HCT116 (cell line): ENCODE results near the gene SSTR3. TPM values are rescaled to one million over a fixed set of nuclear protein-coding genes. Genes with fewer than 3 reads are reported as not detected.

Experiments used
- ATAC-seq: fragments of 200-7000 bp; cut with Tn5 transposase; 2 replicates; pipeline ENCODE4 v1.9.1; 2020; ENCODE audit warnings: mild to moderate bottlenecking, moderate library complexity
- BruUV-seq: library from RNA; stranded (reverse); fragments of 400-500 nt; replicated peaks from 2 replicates; lab custom pipeline; 2021; lab: Mats Ljungman, UMichigan
- CTCF ChIA-PET: fragments of 300-600 bp; sonication (Branson Sonifier 250); formaldehyde crosslinking; loops from one replicate; lab custom pipeline; 2021; ENCODE audit warnings: antibody characterized with exemption; lab: Charles Lee
- POLR2A ChIA-PET: fragments of 300-600, 350-600 bp; sonication (Branson Sonifier 250); formaldehyde crosslinking; loops from one replicate; lab custom pipeline; 2021; ENCODE audit warnings: antibody characterized with exemption; lab: Charles Lee
- RAD21 ChIA-PET, 2 experiments: fragments of 300-600 bp; sonication (Branson Sonifier 250); formaldehyde crosslinking; loops; one replicate each; lab custom pipeline; 2023; ENCODE audit warnings: low total read pairs in 2 of 2; ENCODE audit not compliant: uncharacterized antibody in 2 of 2, unreplicated experiment in 2 of 2, low non-redundant PET in 1 of 2; lab: Charles Lee
- DNase-seq: peaks from one replicate; pipeline ENCODE4 v3.0.0-alpha.2; 2010; ENCODE audit warnings: low read depth, low spot score
- H2AFZ ChIP-seq: fragments of 200-600 bp; shearing (Covaris generic), sonication (generic); 2 replicates; pipeline ENCODE4 v1.6.1; 2017; ENCODE audit warnings: low read depth, mixed run types, mixed read lengths, antibody characterized with exemption, low read length; ENCODE audit not compliant: poor library complexity, severe bottlenecking
- H3K27ac ChIP-seq: 2 replicates; pipeline ENCODE4 v1.5.1; 2012; ENCODE audit warnings: low read depth, low read length
- H3K27me3 ChIP-seq: fragments of 200-600 bp; sonication (generic); 2 replicates; pipeline ENCODE4 v1.6.1; 2016; ENCODE audit warnings: mixed run types, low read length, mixed read lengths; ENCODE audit not compliant: insufficient read depth
- H3K36me3 ChIP-seq, 2 experiments: fragments of 200-500 bp in 1 of 2; fragments of 200-600 bp in 1 of 2; sonication (Bioruptor generic) in 1 of 2; sonication (generic) in 1 of 2; 2 replicates each; pipeline versions ENCODE4 v1.5.1 to v1.6.1; 2014 to 2016; ENCODE audit warnings: low read length in 2 of 2, inconsistent platforms in 1 of 2, mixed read lengths in 1 of 2, mixed run types in 1 of 2; ENCODE audit not compliant: insufficient read depth in 2 of 2, control insufficient read depth in 1 of 2
- H3K4me1 ChIP-seq, 2 experiments: fragments of 200-600 bp in 1 of 2; sonication (generic) in 1 of 2; 2 replicates each; pipeline versions ENCODE4 v1.5.1 to v1.6.1; 2012 to 2017; ENCODE audit warnings: low read length in 2 of 2, inconsistent platforms in 1 of 2, mild to moderate bottlenecking in 1 of 2, mixed read lengths in 1 of 2, mixed run types in 1 of 2, moderate library complexity in 1 of 2; ENCODE audit not compliant: insufficient read depth in 2 of 2, control insufficient read depth in 1 of 2
- H3K4me2 ChIP-seq: fragments of 200-600 bp; sonication (generic); 2 replicates; pipeline ENCODE4 v1.6.1; 2017; ENCODE audit warnings: mixed run types, low read length, mixed read lengths
- H3K4me3 ChIP-seq, 2 experiments: fragments of 200-600 bp in 1 of 2; sonication (generic) in 1 of 2; replicated peaks in 1 of 2; 2 replicates each; pipeline ENCODE4 v1.5.1; 2011 to 2016; ENCODE audit warnings: low read length in 2 of 2, control low read depth in 1 of 2, low read depth in 1 of 2, mild to moderate bottlenecking in 1 of 2, mixed read lengths in 1 of 2, mixed run types in 1 of 2
- H3K79me2 ChIP-seq: fragments of 200-600 bp; sonication (generic); 2 replicates; pipeline ENCODE4 v1.6.1; 2017; ENCODE audit warnings: mild to moderate bottlenecking, mixed run types, low read length, moderate library complexity, mixed read lengths; ENCODE audit not compliant: insufficient read depth
- H3K9ac ChIP-seq: fragments of 200-600 bp; sonication (generic); 2 replicates; pipeline ENCODE4 v1.6.1; 2016; ENCODE audit warnings: low read length, mixed read lengths
- H3K9me2 ChIP-seq: fragments of 200-600 bp; sonication (generic), shearing (Covaris generic); 2 replicates; pipeline ENCODE4 v1.6.1; 2017; ENCODE audit warnings: mixed run types, mild to moderate bottlenecking, moderate library complexity; ENCODE audit not compliant: insufficient read depth
- H3K9me3 ChIP-seq, 2 experiments: fragments of 200-500 bp in 1 of 2; fragments of 200-600 bp in 1 of 2; sonication (Bioruptor generic) in 1 of 2; sonication (generic) in 1 of 2; 2 replicates each; pipeline ENCODE4 v1.6.1; 2014 to 2017; ENCODE audit warnings: low read length in 2 of 2, mixed read lengths in 2 of 2, inconsistent platforms in 1 of 2, low read depth in 1 of 2, mild to moderate bottlenecking in 1 of 2, mixed run types in 1 of 2, moderate library complexity in 1 of 2; ENCODE audit not compliant: control insufficient read depth in 1 of 2, insufficient read depth in 1 of 2
- H4K20me1 ChIP-seq: fragments of 200-600 bp; sonication (generic), shearing (Covaris generic); 2 replicates; pipeline ENCODE4 v1.6.1; 2017; ENCODE audit warnings: mixed run types, mild to moderate bottlenecking, moderate library complexity; ENCODE audit not compliant: insufficient read depth
- CEBPB ChIP-seq: IDR thresholded peaks from 2 replicates; pipeline ENCODE4 v1.6.1; 2012; ENCODE audit warnings: low read depth
- CTCF ChIP-seq, 3 experiments: fragments of 200-600 bp in 1 of 3; sonication (generic) in 1 of 3; IDR thresholded peaks in 2 of 3; conservative IDR thresholded peaks in 1 of 3; 2 replicates each; pipeline ENCODE4 v1.5.1; 2012 to 2017; ENCODE audit warnings: low read depth in 2 of 3, low read length in 2 of 3, antibody characterized with exemption in 1 of 3, borderline replicate concordance in 1 of 3, control low read depth in 1 of 3, mild to moderate bottlenecking in 1 of 3, mixed read lengths in 1 of 3, mixed run types in 1 of 3, moderate library complexity in 1 of 3; ENCODE audit not compliant: insufficient read depth in 1 of 3
- EGR1 ChIP-seq: IDR thresholded peaks from 2 replicates; pipeline ENCODE4 v1.6.1; 2012; ENCODE audit warnings: low read depth
- ELF1 ChIP-seq: IDR thresholded peaks from 2 replicates; pipeline ENCODE4 v1.6.1; 2012; ENCODE audit warnings: low read depth, borderline replicate concordance
- EZH2 ChIP-seq: fragments of 200-600 bp; sonication (generic); IDR thresholded peaks from 2 replicates; pipeline ENCODE4 v1.6.1; 2017; ENCODE audit warnings: antibody characterized with exemption, mixed run types
- EZH2phosphoT487 ChIP-seq: fragments of 200-600 bp; IDR thresholded peaks from 2 replicates; pipeline ENCODE4 v1.6.1; 2018; ENCODE audit warnings: antibody characterized with exemption, borderline replicate concordance
- FOSL1 ChIP-seq: IDR thresholded peaks from 2 replicates; pipeline ENCODE4 v1.6.1; 2012; ENCODE audit warnings: low read depth
- JUND ChIP-seq: IDR thresholded peaks from 2 replicates; pipeline ENCODE4 v1.6.1; 2012
- MAX ChIP-seq: IDR thresholded peaks from 2 replicates; pipeline ENCODE4 v1.6.1; 2012
- RAD21 ChIP-seq: IDR thresholded peaks from 2 replicates; pipeline ENCODE4 v1.6.1; 2012; ENCODE audit warnings: low read depth, mild to moderate bottlenecking
- REST ChIP-seq: IDR thresholded peaks from 2 replicates; pipeline ENCODE4 v1.6.1; 2012; ENCODE audit warnings: low read depth
- SIN3A ChIP-seq: IDR thresholded peaks from 2 replicates; pipeline ENCODE4 v1.6.1; 2012; ENCODE audit warnings: low read depth
- SP1 ChIP-seq: IDR thresholded peaks from 2 replicates; pipeline ENCODE4 v1.6.1; 2012; ENCODE audit warnings: low read depth
- SRF ChIP-seq: IDR thresholded peaks from 2 replicates; pipeline ENCODE4 v1.6.1; 2012; ENCODE audit warnings: low read depth
- TCF7L2 ChIP-seq: IDR thresholded peaks from 2 replicates; pipeline ENCODE4 v1.7.0; 2011; ENCODE audit warnings: borderline replicate concordance, inconsistent platforms; ENCODE audit not compliant: insufficient read depth, insufficient read length; ENCODE audit errors: extremely low read depth
- ZBTB33 ChIP-seq: IDR thresholded peaks from 2 replicates; pipeline ENCODE4 v1.6.1; 2011; ENCODE audit warnings: mild to moderate bottlenecking, low read length, moderate library complexity; ENCODE audit not compliant: insufficient replicate concordance; ENCODE audit errors: extremely low read depth
- ZFX ChIP-seq: fragments of 450-650 bp; IDR thresholded peaks from 2 replicates; pipeline ENCODE4 v1.6.1; 2017
- intact Hi-C: fragments of 100-400 bp; cut with micrococcal nuclease; formaldehyde crosslinking; loops from 2 replicates; pipeline ENCODE4 v1.10.0; 2022
- total RNA-seq: library from RNA; stranded (reverse); gene quantifications from one replicate; pipeline ENCODE4 v1.2.1, GENCODE V29; 2021; ENCODE audit not compliant: unreplicated experiment

The SSTR3 gene
- total RNA-seq, 1 experiment from 2014 or later, result not detected

- POLR2A ChIA-PET, result no interaction called here
- H2AFZ ChIP-seq, result no peak overlapping the region
- peaks cover 0 to 4% of the 10 kb centered on the region in 2 experiments; a peak in 1 of 4 replicates for H3K9me3 ChIP-seq
- RAD21 ChIA-PET, result no interaction called here
- intact Hi-C loops, result no loop called here
- TF ChIP-seq CEBPB, result no peak
- TF ChIP-seq ELF1, result no peak
- TF ChIP-seq CTCF (IDR thresholded peaks at IDR 0.05 in 2 of 3, conservative IDR thresholded peaks at IDR 0.05 in 1 of 3; ENCODE audit: borderline replicate concordance in 1 of 3, insufficient read depth in 1 of 3, low read depth in 2 of 3, low read length in 2 of 3), result no peak
- TF ChIP-seq FOSL1, result no peak
- no peak for TF ChIP-seq REST
- TF ChIP-seq RAD21, result no peak
- TF ChIP-seq MAX, result no peak
- no peak for TF ChIP-seq SRF
- TF ChIP-seq EZH2, result no peak
- no peak for TF ChIP-seq TCF7L2
- no peak for TF ChIP-seq ZFX
- TF ChIP-seq EGR1, result no peak
- TF ChIP-seq SIN3A, result no peak
- no peak for TF ChIP-seq SP1
- TF ChIP-seq ZBTB33, result no peak
- TF ChIP-seq JUND, result no peak
- TF ChIP-seq EZH2phosphoT487, result no peak
- DNase-seq (no peak), ATAC-seq (no peak)
- no peaks in the 10 kb centered on the region for H3K27me3 ChIP-seq
- no peak overlapping the region for H3K27ac ChIP-seq
- H3K9me2 ChIP-seq, result no peaks in the 10 kb centered on the region
- no peaks in the 10 kb centered on the region for H4K20me1 ChIP-seq
- H3K9ac ChIP-seq, result no peak overlapping the region
- no TSS peak for BruUV-seq
- CTCF ChIA-PET, result interaction anchor here (1.0 kb wide), 1 partner anchor 37 kb away, joined by 3 read pairs; no protein-coding TSS in a partner anchor
- H3K4me3 ChIP-seq, result no peak overlapping the region
- no peak overlapping the region for H3K4me2 ChIP-seq
- peaks cover 13 to 31% of the 10 kb centered on the region in 2 experiments for H3K4me1 ChIP-seq
- H3K79me2 ChIP-seq, result no peaks in the 10 kb centered on the region
- H3K36me3 ChIP-seq, result no peaks in the 10 kb centered on the region
These were observed 49.8 kb downstream of the SSTR3 start for GRCh38 chr22:37162221-37163095.
